ENCODE data around the gene KCNJ4. TPM values are rescaled to one million over a fixed set of nuclear protein-coding genes. Genes with fewer than 3 reads are reported as not detected.

The KCNJ4 gene
- total RNA-seq, 3 donors from 2014 or later, result not detected

- H3K27me3 Mint-ChIP-seq (ENCODE audit: low read depth), result no peaks in the 10 kb centered on the region
- H3K36me3 Mint-ChIP-seq (ENCODE audit: insufficient read depth), result no peaks in the 10 kb centered on the region
- no peaks in the 10 kb centered on the region for H3K9me3 Mint-ChIP-seq
- ATAC-seq (no peak), DNase-seq (no peak)
- H3K4me1 Mint-ChIP-seq (ENCODE audit: low read depth), result no peaks in the 10 kb centered on the region
- no peak overlapping the region for H3K4me3 Mint-ChIP-seq
Observed at GRCh38 chr22:38422611-38423511, 32.1 kb downstream of the KCNJ4 start.

- DNase-seq, result no peak
- no peaks in the 10 kb centered on the region for H3K27me3 Mint-ChIP-seq (ENCODE audit: low read depth)
- H3K9me3 Mint-ChIP-seq, result no peaks in the 10 kb centered on the region
- ATAC-seq, result no peak
- H3K4me3 Mint-ChIP-seq, result no peak overlapping the region
- no peaks in the 10 kb centered on the region for H3K4me1 Mint-ChIP-seq (ENCODE audit: low read depth)
- H3K36me3 Mint-ChIP-seq (ENCODE audit: insufficient read depth), result no peaks in the 10 kb centered on the region
Observed at GRCh38 chr22:38420734-38421133, 34.3 kb downstream of the KCNJ4 start.

DNA sequence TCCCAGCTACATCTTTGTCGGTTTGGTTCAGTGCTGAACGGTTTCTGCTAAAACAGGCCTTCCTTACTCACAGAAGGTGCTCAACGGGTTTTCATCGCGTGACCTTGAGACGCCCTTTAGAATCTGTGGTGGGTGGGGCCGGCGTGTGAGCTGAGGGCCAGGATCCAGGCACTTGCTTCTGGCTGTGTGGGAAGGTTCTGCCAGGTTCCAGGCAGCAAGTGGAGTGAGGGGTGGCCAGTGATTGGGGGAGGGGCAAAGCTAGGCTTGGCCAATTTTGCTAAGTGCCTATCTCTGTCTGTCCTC is 35.2 kb downstream of the KCNJ4 start:
- H3K4me1 Mint-ChIP-seq (ENCODE audit: low read depth), result no peaks in the 10 kb centered on the region
- ATAC-seq (no peak), DNase-seq (no peak)
- no peaks in the 10 kb centered on the region for H3K9me3 Mint-ChIP-seq
- H3K27me3 Mint-ChIP-seq (ENCODE audit: low read depth), result no peaks in the 10 kb centered on the region
- no peak overlapping the region for H3K4me3 Mint-ChIP-seq
- H3K36me3 Mint-ChIP-seq (ENCODE audit: insufficient read depth), result no peaks in the 10 kb centered on the region

- DNase-seq (no peak), ATAC-seq (no peak)
- Mint-ChIP-seq H3K36me3 (ENCODE audit: insufficient read depth) (no peaks in the 10 kb centered on the region), H3K4me3 (no peak overlapping the region), H3K9me3 (no peaks in the 10 kb centered on the region), H3K27me3 (ENCODE audit: low read depth) (no peaks in the 10 kb centered on the region), H3K4me1 (ENCODE audit: low read depth) (no peaks in the 10 kb centered on the region)
Observed at GRCh38 chr22:38419121-38419857, 35.7 kb downstream of the KCNJ4 start.

DNA sequence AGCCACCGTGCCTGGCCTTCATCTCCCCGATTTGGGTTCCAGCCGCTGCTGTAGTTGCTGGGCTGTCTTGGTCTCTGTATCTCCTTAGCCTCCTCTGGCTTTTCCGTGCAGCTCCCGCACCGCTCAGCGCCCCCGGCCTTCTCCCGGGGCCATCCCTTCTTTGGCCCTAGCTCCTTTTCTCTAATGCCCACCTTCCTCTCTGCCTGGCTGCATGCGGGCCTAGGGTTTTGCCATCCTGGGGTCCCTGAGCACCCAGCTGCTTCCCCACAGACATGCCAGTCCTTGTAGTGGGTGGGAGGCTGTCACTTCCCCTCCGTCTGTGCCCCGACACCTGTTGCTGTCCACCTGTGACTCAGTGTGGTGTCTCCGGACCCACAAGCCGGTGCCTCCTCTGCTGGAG is 36.4 kb downstream of the KCNJ4 start:
- Mint-ChIP-seq H3K27me3 (ENCODE audit: low read depth) (no peaks in the 10 kb centered on the region), H3K36me3 (ENCODE audit: insufficient read depth) (no peaks in the 10 kb centered on the region)

DNA sequence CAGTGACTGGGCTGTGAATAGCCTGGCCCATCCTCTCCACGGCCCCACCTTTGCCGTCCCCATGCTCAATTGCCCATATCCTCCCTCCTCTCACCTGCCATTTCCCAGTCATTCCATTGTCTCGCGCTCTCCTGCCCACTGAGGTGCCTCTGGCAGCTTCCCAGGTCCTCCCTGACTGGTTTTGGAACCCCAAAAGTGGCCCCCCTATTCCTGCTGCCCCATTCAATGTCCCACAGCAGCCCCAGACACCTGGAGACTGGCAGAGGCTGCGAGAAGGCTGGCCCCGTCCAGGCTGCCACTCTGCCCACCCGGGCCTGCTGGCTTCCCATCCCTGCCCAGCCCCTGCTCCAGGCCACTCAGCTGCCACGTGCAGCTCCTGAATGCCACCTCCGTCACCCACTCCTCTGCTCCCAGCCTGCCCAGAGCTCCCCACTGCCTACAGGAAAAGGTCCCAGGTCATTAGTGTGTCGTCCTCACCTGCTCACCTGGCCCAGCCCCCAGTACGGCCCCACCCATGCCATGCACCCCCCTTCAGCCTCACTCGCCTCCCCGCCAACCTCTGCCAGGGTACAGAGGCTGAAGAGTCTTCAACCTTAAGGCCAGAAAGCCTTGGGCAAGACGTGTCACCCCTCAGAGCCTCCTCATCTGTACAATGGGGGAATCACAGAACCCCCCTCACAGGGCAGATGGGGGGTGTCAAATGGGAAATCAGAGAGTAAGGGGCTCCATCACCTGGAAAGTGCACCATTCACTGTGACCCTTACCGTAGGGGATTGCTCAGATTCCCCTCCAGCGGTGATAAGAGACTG is 37.5 kb downstream of the KCNJ4 start:
- Mint-ChIP-seq H3K4me3 (peak overlapping the region; percentile 1), H3K27me3 (ENCODE audit: low read depth) (no peaks in the 10 kb centered on the region), H3K9me3 (no peaks in the 10 kb centered on the region), H3K4me1 (ENCODE audit: low read depth) (peaks cover 1% of the 10 kb centered on the region), H3K36me3 (ENCODE audit: insufficient read depth) (no peaks in the 10 kb centered on the region)
- ATAC-seq (no peak), DNase-seq (no peak)

More for the DNA sequence above, 36.4 kb downstream of the KCNJ4 start:
- no peaks in the 10 kb centered on the region for H3K4me1 Mint-ChIP-seq (ENCODE audit: low read depth)
- DNase-seq (no peak), ATAC-seq (no peak)
- H3K9me3 Mint-ChIP-seq, result no peaks in the 10 kb centered on the region
- no peak overlapping the region for H3K4me3 Mint-ChIP-seq

- Mint-ChIP-seq H3K4me1 (ENCODE audit: low read depth) (peaks cover 4% of the 10 kb centered on the region), H3K9me3 (no peaks in the 10 kb centered on the region), H3K36me3 (ENCODE audit: insufficient read depth) (no peaks in the 10 kb centered on the region), H3K4me3 (peak overlapping the region; percentile 1), H3K27me3 (ENCODE audit: low read depth) (no peaks in the 10 kb centered on the region)
- DNase-seq, result no peak
- no peak for ATAC-seq
Observed at GRCh38 chr22:38416621-38417251, 38.3 kb downstream of the KCNJ4 start.

DNA sequence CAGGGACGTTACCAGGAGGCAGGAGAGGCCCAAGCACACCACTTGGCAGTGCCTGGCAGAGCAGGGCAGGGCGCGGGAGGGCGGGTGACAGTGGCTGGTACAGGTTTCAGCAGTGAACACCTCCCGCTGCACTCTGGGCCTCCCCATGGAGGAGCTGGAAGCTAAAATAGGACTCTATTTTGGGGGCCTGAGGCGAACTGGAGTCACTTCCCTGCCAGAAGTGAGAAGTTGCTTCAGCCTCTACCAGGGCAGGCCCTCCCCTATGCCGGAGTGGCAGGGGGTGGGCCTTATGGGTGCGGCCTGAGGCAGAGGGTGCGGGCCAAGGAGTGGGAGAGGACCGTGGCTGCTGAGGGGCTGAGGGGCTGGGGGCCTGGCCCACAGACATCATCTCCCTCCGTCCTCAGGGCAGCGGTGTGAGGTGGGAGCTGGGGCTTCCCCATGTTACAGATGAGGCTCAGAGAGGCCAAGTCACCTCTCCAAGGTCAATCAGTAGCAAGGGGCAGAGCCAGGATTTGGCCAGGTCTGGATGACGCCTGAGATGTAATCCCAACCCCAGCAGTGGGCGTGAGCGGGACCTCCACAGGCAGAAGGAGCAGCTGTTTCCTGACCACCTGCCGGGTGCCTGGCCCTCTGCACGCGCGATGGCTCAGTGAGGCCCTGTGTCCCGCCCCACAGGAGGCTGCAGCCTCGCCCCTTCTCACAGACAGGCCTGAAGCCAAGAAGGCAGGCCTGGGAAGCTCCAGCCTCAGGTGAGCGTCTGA is 39.3 kb downstream of the KCNJ4 start:
- no peak overlapping the region for H3K4me3 Mint-ChIP-seq
- H3K27me3 Mint-ChIP-seq (ENCODE audit: low read depth), result peaks cover under 1% of the 10 kb centered on the region
- ATAC-seq (no peak), DNase-seq (no peak)
- H3K36me3 Mint-ChIP-seq (ENCODE audit: insufficient read depth), result no peaks in the 10 kb centered on the region
- H3K4me1 Mint-ChIP-seq (ENCODE audit: low read depth), result peaks cover 4% of the 10 kb centered on the region
- H3K9me3 Mint-ChIP-seq, result no peaks in the 10 kb centered on the region

- peaks cover 2% of the 10 kb centered on the region for H3K27me3 Mint-ChIP-seq (ENCODE audit: low read depth)
Observed at GRCh38 chr22:38415046-38415445, 40.0 kb downstream of the KCNJ4 start.

DNA sequence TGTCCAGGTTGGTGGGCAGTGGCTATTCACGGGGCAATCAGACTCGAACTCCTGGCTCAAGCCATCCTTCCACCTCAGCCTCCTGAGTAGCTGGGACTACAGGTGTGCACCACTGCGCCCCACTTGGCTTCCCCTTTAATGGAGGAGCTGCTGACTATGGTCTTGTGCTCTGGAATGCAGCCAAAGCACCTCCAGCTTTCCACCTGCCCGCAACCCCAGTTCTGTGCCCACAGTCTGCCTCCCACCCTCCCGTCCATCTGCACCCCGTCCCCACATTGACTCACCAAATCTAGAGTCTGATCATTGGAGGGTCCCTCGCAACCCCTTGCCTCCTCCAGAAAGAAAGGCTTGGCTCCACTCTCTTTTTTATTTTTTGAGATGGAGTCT is 41.0 kb downstream of the KCNJ4 start:
- no peak for DNase-seq
- no peaks in the 10 kb centered on the region for H3K36me3 Mint-ChIP-seq (ENCODE audit: insufficient read depth)
- ATAC-seq, result no peak
- peaks cover 4% of the 10 kb centered on the region for H3K4me1 Mint-ChIP-seq (ENCODE audit: low read depth)
- peaks cover 2% of the 10 kb centered on the region for H3K27me3 Mint-ChIP-seq (ENCODE audit: low read depth)
- no peaks in the 10 kb centered on the region for H3K9me3 Mint-ChIP-seq
- no peak overlapping the region for H3K4me3 Mint-ChIP-seq

More at GRCh38 chr22:38415046-38415445, 40.0 kb downstream of the KCNJ4 start:
- Mint-ChIP-seq H3K36me3 (ENCODE audit: insufficient read depth) (no peaks in the 10 kb centered on the region), H3K4me3 (no peak overlapping the region), H3K9me3 (no peaks in the 10 kb centered on the region), H3K4me1 (ENCODE audit: low read depth) (peaks cover 4% of the 10 kb centered on the region)
- ATAC-seq (no peak), DNase-seq (no peak)

DNA sequence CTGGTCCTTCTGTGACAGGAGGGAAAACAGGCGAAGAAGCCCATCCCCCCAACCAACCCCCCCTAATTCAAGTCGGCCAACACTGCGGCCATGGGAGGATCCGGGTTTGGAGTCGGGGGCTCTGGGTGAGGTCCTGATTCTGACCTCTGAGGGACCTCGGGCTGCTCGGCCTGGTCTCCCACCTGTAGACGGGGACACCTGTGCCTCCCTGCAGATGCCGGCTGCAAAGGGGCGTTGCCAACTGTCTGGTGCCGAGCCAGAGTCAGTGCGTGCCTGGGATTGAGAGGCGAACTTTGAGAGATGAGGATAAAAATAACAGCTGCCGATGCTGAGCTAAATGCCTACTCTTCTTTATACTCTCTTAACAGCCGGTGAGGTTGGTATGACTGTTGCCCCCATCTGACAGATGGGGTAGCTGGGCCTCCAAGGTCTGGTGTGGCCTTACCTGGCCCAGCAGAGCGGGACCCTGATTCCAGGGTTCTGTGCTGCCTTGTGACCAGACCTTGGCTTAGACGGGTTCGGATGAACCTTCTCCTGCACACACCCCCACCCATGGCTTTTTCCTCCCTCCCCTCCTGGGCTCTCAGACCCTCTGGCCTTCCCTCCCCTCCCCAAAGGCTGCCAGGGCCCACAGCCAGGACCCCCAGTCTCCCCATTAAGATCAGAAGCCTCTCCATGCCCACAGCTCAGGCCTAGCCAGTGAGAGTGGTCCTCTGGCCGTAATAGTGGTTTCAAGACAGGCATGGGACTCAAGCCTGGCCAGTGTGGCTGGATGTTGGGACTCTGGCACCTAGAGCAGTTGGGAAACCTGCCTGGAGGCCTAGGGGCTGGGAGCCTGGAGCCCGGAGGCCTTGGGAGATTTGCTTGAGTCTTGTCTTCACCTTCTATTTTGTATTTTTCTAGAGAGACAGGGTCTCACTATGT is 41.7 kb downstream of the KCNJ4 start:
- H3K4me3 Mint-ChIP-seq, result no peak overlapping the region
- no peaks in the 10 kb centered on the region for H3K9me3 Mint-ChIP-seq
- DNase-seq, result no peak
- H3K36me3 Mint-ChIP-seq (ENCODE audit: insufficient read depth), result no peaks in the 10 kb centered on the region
- peaks cover 7% of the 10 kb centered on the region for H3K27me3 Mint-ChIP-seq (ENCODE audit: low read depth)
- peaks cover 4% of the 10 kb centered on the region for H3K4me1 Mint-ChIP-seq (ENCODE audit: low read depth)
- no peak for ATAC-seq

DNA sequence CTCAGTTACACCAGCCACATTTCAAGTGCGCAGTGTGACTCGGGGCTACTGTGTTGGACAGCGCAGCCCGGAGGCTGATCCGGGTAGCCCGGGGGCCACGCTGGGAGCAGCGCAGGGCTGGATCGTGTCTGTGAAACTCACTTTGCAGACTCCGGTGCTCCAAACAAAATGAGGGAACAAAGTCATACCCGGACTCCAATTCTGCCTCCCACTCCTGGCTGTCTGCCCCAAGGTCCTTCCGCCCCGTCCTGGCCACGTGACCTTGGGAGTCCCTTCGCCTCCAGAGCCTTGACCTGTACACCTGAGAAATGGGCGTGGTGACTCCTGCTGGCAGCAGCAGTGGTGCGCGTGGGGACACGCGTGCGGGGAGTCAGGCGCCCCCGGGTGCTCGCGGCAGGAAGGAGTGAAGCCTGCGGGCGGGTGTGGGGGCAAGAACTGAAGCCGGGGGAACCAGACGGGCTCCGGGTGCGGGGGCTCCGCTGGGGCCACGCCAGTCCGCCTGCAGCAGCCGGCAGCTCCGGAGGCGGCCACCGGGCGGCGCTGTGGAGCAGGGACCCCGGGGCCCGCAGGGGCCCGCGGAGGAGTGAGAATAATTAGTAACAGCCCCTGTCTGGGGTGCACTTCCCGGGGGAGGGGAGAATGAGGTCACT is 42.4 kb downstream of the KCNJ4 start:
- H3K27me3 Mint-ChIP-seq (ENCODE audit: low read depth), result peaks cover 10% of the 10 kb centered on the region
- no peaks in the 10 kb centered on the region for H3K9me3 Mint-ChIP-seq
- peaks cover 4% of the 10 kb centered on the region for H3K4me1 Mint-ChIP-seq (ENCODE audit: low read depth)
- ATAC-seq (peak; percentile 63 to 66), DNase-seq (peak; percentile 34)
- no peaks in the 10 kb centered on the region for H3K36me3 Mint-ChIP-seq (ENCODE audit: insufficient read depth)
- no peak overlapping the region for H3K4me3 Mint-ChIP-seq
